ENCODE results near the gene FLOT1.

DNA sequence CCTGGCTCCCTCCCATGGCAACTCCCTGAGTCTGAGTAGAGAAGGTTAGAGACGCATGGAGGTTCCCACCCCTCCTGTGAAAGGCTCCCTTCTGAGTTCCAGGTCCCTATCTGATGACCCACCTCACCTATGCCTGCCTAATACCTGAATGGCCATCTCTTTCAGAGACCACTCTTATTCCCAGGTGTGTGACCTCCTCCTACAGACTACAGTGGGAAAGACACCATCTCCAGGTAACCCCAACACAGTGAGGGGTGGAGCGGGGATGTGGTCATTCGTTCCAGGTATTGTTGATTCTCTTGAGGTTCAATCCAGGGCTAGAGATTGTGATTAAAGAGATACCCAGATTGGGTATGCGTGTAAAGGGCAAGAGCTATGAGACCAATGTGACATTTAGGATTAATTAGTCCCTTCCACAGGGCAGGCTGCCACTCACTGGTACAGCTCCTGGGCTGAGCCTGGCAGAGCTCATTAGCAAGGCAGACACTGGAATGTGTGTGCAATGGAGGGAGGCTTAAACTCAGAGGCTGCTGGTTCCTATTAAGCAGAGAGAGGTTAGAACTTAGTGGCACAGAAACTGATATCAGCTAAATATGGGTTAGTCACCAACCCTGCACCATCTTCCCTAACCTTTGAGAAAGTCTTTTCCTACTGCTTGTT lies 48.4 kb upstream of the FLOT1 start:
- TF ChIP-seq, protein P1, sequence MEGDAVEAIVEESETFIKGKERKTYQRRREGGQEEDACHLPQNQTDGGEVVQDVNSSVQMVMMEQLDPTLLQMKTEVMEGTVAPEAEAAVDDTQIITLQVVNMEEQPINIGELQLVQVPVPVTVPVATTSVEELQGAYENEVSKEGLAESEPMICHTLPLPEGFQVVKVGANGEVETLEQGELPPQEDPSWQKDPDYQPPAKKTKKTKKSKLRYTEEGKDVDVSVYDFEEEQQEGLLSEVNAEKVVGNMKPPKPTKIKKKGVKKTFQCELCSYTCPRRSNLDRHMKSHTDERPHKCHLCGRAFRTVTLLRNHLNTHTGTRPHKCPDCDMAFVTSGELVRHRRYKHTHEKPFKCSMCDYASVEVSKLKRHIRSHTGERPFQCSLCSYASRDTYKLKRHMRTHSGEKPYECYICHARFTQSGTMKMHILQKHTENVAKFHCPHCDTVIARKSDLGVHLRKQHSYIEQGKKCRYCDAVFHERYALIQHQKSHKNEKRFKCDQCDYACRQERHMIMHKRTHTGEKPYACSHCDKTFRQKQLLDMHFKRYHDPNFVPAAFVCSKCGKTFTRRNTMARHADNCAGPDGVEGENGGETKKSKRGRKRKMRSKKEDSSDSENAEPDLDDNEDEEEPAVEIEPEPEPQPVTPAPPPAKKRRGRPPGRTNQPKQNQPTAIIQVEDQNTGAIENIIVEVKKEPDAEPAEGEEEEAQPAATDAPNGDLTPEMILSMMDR (IDR thresholded peaks at IDR 0.05; ENCODE audit: insufficient read depth, low read depth, low read length): no peak
- TF ChIP-seq EZH2 (IDR thresholded peaks at IDR 0.05; ENCODE audit: insufficient read depth, low read length): no peak
